Right forelimb (tissue), 1 donor: ENCODE data around the gene PLIN3.
"Not testable (repeated sequence)": the region's sequence is repeated elsewhere in the genome, so short reads cannot be mapped to it uniquely, and the experiment has no call there.

Experiments used
- DNase-seq: peaks from one replicate; pipeline ENCODE4 v3.0.0-alpha.2; 2018

The PLIN3 gene

GRCh38 chr19:4891066-4891465 is 23.6 kb upstream of the PLIN3 start:
- DNase-seq = no peak

- DNase-seq = no peak
Observed at GRCh38 chr19:4889034-4889815, 21.8 kb upstream of the PLIN3 start.

DNA sequence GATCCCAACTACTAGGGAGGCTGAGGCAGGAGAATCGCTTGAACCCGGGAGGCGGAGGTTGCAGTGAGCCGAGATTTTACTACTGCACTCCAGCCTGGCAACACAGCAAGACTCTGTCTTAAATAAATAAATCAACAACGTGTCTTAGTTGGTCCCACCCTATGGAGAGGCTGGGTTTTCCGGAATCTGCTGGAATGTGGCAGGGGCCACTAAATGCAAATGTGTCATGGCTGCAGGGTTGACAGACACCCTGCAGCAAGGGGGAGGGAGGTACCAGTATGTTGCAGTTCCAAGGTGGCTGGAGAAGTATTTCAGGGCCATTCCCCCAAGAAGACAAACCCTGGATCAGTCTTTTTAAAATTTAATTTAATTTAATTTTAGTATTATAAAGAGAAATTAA is 20.3 kb upstream of the PLIN3 start:
- DNase-seq = not testable (repeated sequence)

GRCh38 chr19:4884993-4885392 is 17.5 kb upstream of the PLIN3 start:
- DNase-seq = not testable (repeated sequence)

DNA sequence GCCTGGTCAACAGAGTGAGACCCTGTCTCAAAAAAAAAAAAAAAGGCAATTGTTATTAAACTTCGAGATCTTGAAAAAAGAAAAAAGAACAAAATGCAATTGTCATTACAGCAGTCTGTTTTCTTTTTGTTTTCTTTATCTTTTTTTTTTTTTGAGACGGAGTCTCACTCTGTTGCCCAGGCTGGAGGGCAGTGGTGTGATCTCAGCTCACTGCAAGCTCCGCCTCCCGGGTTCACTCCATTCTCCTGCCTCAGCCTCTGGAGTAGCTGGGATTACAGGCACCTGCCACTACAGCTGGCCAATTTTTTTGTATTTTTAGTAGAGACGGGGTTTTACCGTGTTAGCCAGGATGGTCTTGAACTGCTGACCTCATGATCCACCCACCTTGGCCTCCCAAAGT is 15.4 kb upstream of the PLIN3 start:
- DNase-seq = not testable (repeated sequence)

GRCh38 chr19:4879041-4879440 is 11.6 kb upstream of the PLIN3 start:
- no peak for DNase-seq

DNA sequence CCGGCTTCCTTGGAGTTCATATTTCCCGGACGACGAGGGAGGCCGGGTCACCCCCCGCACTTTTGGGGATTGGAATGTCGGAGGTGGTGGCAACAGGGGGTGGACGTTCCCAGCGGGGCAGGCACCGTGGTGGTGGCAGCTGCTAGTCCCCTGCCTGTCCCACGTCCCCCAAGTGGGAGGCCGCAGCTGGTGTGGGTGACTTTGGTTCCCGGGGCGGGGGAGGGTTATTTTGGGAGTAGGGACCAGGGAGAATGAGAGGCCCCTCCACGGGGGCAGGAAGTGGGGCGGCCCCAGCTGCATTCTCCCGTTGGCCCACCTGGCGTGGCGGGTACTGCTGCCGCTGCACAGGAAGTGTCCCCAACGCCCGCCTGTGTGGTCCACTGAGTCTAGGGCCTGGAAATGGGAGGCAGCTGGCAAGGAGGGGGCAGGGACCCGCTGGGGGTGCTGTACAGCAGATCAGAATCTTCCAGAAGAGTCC is 11.1 kb upstream of the PLIN3 start:
- DNase-seq = peak; percentile 58

DNA sequence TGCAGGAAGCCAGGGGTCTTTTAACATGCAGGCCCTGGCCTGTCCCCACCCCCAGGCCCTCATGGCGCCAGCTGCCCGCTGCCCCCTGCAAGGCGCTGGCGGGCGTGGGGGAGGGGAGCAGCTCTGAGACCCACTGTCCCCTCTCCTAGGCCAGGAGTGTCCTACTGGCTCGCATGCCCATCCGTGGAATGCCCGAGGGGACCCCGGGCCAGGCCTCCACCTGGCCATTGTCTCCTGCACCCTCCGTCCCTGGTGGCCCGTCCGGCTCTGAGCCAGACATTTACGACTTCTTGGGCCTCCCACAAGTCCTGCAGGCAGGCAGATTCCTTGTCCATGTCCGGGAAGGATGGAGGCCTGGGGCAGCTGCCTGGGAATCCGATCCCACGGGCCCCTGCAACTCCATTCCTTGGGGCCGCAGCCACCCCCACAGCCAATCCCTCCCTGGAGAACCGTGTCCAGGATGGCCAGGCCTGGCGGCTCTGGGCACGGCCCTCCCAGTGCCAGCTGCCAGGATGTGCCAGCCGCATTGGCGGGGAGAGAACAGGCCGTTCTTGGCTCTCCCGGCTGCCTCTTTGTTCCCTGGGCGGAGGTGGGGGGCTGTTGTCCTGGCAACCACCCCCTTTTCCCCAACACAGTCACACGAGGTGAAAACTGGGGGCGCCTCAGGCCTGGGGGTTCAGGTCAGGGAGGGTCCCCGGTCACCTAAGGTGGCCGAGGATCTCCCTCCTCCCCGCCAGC is 10.5 kb upstream of the PLIN3 start:
- peak; percentile 70 for DNase-seq

DNA sequence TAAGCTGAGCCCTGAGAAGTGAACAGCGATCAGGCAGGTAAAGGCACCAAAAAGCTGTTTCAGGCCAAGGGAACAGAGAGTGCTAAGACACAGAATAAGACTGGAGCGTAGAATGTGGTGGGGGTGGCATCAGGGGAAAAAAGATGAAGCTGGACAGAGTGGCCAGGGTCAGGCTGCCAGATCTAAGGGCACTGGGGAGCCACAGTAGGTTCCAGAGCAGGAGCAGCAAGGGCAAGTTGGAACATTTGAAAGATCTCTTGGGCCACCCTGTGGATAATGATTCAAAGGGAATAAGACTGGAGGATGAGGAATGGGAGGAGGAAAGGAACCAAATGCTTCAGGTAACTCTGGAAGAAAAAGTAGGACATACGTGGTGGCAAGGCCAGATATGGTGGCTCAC is 6.5 kb upstream of the PLIN3 start:
- DNase-seq = no peak

GRCh38 chr19:4871711-4872110 is 4.2 kb upstream of the PLIN3 start:
- no peak for DNase-seq

DNA sequence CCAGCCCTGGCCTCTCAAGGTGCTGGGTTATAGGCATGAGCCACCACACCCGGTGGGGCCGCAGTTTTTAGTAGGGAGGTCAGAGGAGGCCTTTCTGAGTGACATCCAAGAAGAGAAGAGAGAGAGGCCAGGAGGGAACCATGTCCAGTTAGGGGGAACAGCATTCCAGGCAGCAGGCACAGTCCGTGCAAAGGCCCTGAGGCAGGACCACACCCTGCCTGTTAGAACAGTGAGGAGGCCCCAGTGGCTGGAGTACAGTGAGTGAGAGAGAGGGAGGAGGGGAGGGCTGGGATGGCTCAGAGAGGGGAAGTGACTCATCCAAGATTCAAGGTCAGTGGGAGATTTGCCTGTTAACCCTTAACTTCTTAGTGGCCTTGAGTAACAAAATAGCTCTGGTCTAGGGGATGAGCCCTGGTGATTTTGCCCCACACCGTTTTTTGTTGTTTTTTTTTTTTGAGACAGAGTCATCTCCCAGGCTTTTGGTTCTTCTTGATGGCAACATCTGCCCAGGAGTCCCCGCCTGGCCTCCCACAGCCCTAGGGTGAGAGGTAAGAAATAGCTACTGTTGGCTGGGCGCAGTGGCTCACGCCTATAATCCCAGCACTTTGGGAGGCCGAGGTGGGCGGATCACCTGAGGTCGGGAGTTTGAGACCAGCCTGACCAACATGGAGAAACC is 2.7 kb upstream of the PLIN3 start:
- no peak for DNase-seq

- no peak for DNase-seq
Observed at GRCh38 chr19:4868286-4868834, 893 bp upstream of the PLIN3 start.

GRCh38 chr19:4866595-4867424 is 657 bp downstream of the PLIN3 start:
- DNase-seq = peak; percentile 75

- DNase-seq = no peak
Observed at GRCh38 chr19:4861147-4861546, 6.3 kb downstream of the PLIN3 start.

- DNase-seq = no peak
Observed at GRCh38 chr19:4859697-4860096, 7.8 kb downstream of the PLIN3 start.

GRCh38 chr19:4856468-4856867 is 11.0 kb downstream of the PLIN3 start:
- DNase-seq = not testable (repeated sequence)

DNA sequence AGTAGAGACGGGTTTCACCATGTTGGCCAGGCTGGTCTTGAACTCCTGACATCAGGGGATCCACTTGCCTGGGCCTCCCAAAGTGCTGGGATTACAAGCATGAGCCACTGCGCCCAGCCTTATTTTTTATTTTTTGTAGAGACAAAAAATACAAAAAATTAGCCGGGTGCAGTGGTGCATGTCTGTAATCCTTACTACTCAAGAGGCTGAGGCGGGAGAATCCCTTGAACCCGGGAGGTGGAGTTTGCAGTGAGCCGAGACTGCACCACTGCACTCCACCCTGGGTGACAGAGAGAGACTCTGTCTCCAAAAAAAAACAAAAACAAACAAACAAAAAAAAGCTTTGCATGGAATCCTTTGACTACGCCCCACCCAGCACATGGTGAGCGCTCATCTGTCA is 14.0 kb downstream of the PLIN3 start:
- not testable (repeated sequence) for DNase-seq

- DNase-seq = no peak
Observed at GRCh38 chr19:4852484-4852883, 15.0 kb downstream of the PLIN3 start.

- DNase-seq = peak; percentile 73
Observed at GRCh38 chr19:4851551-4852290, 15.7 kb downstream of the PLIN3 start.

GRCh38 chr19:4849019-4849418 is 18.4 kb downstream of the PLIN3 start:
- no peak for DNase-seq

- no peak for DNase-seq
Observed at GRCh38 chr19:4847190-4847973, 20.1 kb downstream of the PLIN3 start.
